ENCODE results near the gene GRM8. TPM values are rescaled to one million over a fixed set of nuclear protein-coding genes. Genes with fewer than 3 reads are reported as not detected.

The GRM8 gene
- total and polyA plus RNA-seq, 2 experiments from 2014 or later, result 0.92 to 1.3 TPM

DNA sequence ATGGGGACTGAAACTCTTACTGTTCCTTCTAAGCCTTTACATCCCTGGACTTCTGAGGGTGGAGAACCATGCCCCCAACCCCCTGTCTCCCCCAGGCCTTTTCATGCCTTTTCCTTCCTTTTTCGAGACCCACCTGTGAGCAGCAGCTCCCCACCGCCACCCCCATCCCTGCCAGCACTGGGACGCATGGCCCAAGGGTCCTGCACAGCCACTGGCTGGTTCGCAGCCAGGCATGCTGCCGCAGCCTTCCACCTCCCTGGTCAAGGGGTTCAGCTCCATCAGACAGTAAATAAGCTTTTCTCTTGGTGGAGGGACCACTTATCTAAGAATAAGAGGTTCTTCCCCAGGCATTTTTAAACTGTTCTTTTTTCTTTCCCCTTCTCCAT lies 584.4 kb downstream of the GRM8 start:
- DNase-seq (ENCODE audit: low read depth in 1 of 2, low spot score in 1 of 2), result no peak

DNA sequence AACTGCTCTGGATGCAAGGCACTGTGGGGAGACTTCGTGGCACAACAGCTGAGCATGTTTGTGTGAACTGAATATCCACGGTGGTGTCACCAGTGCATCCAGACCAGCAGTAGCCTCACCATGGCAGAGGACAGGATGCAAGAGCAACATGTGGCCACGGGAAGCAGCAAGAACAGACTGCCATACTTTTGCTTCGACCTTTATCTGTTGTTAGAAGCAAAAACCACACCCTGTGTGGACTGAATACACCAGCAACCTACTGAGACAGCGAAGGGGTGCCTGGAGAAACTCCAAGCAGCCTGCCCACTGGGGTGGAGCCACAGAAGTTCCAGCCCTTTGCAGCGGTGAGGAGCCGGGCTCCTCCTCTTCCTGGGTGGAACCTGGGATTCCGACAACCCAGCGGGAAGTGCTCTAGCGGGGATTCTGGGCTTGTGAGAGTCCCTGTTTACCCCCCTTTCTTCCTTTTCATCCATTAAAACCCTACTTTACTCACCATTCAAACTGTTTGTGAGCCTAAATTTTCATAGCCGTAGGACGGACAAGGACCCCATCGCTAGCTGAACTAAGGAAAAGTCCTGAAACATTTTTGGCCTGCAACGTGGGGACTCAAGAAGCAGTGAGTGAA lies 584.9 kb downstream of the GRM8 start:
- Histone ChIP-seq H3K27ac (no peak overlapping the region), H3K4me1 (ENCODE audit: low read depth) (no peaks in the 10 kb centered on the region), H3K36me3 (no peaks in the 10 kb centered on the region), H3K9me3 (ENCODE audit: low read depth) (no peaks in the 10 kb centered on the region), H3K27me3 (no peaks in the 10 kb centered on the region), H3K4me3 (no peak overlapping the region)
- TF ChIP-seq, protein P1, sequence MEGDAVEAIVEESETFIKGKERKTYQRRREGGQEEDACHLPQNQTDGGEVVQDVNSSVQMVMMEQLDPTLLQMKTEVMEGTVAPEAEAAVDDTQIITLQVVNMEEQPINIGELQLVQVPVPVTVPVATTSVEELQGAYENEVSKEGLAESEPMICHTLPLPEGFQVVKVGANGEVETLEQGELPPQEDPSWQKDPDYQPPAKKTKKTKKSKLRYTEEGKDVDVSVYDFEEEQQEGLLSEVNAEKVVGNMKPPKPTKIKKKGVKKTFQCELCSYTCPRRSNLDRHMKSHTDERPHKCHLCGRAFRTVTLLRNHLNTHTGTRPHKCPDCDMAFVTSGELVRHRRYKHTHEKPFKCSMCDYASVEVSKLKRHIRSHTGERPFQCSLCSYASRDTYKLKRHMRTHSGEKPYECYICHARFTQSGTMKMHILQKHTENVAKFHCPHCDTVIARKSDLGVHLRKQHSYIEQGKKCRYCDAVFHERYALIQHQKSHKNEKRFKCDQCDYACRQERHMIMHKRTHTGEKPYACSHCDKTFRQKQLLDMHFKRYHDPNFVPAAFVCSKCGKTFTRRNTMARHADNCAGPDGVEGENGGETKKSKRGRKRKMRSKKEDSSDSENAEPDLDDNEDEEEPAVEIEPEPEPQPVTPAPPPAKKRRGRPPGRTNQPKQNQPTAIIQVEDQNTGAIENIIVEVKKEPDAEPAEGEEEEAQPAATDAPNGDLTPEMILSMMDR (IDR thresholded peaks at IDR 0.05; ENCODE audit: low read depth, low read length), result no peak
- DNase-seq (ENCODE audit: low read depth in 1 of 2, low spot score in 1 of 2), result no peak

More for the DNA sequence above, 584.4 kb downstream of the GRM8 start:
- TF ChIP-seq, protein P1 (IDR thresholded peaks at IDR 0.05; ENCODE audit: low read depth, low read length), result no peak
- Histone ChIP-seq H3K27me3 (no peaks in the 10 kb centered on the region), H3K4me1 (ENCODE audit: low read depth) (no peaks in the 10 kb centered on the region), H3K4me3 (no peak overlapping the region), H3K27ac (no peak overlapping the region), H3K36me3 (no peaks in the 10 kb centered on the region), H3K9me3 (ENCODE audit: low read depth) (no peaks in the 10 kb centered on the region)

DNA sequence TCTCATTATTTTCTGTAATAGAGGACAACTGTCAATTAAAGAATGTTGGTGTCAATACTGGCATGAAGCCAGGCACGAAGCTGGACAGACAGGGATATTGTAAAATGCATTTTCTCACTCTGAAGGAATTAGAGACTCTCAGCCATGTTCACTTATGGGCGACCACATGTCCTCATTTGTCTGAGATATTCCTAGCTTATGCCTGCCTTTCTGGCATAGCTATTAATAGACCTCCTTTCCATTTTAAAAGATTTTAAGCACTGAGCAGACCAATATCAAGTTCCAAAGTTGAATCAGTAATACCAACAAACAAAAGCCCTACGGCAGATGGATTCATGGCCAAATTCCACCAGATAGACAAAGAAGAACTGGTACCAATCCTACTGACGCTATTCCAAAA lies 589.9 kb downstream of the GRM8 start:
- Histone ChIP-seq H3K27me3 (no peaks in the 10 kb centered on the region), H3K4me3 (no peak overlapping the region), H3K9me3 (ENCODE audit: low read depth) (no peaks in the 10 kb centered on the region), H3K27ac (no peak overlapping the region), H3K4me1 (ENCODE audit: low read depth) (no peaks in the 10 kb centered on the region), H3K36me3 (no peaks in the 10 kb centered on the region)
- no peak for DNase-seq (ENCODE audit: low read depth in 1 of 2, low spot score in 1 of 2)
- TF ChIP-seq, protein P1 (IDR thresholded peaks at IDR 0.05; ENCODE audit: low read depth, low read length), result no peak

DNA sequence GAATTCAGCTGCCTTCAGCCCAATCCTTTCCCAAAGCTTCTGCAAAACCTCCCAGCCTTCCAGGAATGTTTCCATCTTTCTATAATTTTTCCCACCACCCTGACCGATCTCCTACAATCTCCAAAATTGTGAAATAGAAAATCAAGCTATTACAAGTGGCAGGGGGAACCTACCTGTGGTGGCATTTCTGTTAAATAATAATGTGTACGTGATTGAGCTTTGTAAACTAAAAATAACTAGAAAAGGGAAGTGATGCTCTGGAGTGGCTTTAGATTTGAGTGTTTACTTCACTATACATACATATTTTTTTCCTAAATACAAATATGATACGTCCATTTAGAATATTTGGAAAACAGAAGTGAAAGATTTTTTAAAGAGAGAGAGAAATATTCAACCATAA lies 593.6 kb downstream of the GRM8 start:
- H3K27me3 ChIP-seq, result no peaks in the 10 kb centered on the region
- H3K36me3 ChIP-seq, result no peaks in the 10 kb centered on the region
- no peak overlapping the region for H3K4me3 ChIP-seq
- DNase-seq (ENCODE audit: low read depth in 1 of 2, low spot score in 1 of 2), result no peak
- TF ChIP-seq, protein P1 (IDR thresholded peaks at IDR 0.05; ENCODE audit: low read depth, low read length), result no peak
- no peak overlapping the region for H3K27ac ChIP-seq
- H3K9me3 ChIP-seq (ENCODE audit: low read depth), result no peaks in the 10 kb centered on the region
- no peaks in the 10 kb centered on the region for H3K4me1 ChIP-seq (ENCODE audit: low read depth)

DNA sequence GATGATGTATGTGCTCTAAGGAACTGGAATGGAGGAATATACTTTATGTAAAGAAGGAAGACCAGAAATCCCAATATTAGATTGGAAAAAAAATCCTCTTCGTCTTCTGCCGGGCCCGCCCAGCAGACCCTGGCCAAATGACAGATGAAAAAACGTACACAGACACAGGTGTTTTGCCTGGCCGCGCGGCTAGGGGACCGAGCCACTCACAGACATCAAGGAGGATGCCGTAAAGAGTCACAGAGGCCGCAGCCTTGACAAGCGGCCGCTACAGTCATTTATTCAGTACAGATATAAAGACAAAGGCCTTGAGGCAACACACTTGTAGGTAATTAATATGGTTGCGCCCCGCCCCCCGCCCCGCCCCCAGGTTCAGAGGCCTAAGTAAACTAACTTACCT lies 594.1 kb downstream of the GRM8 start:
- no peak for DNase-seq (ENCODE audit: low read depth in 1 of 2, low spot score in 1 of 2)
- Histone ChIP-seq H3K4me3 (no peak overlapping the region), H3K36me3 (no peaks in the 10 kb centered on the region), H3K27me3 (no peaks in the 10 kb centered on the region), H3K27ac (no peak overlapping the region), H3K9me3 (ENCODE audit: low read depth) (no peaks in the 10 kb centered on the region), H3K4me1 (ENCODE audit: low read depth) (no peaks in the 10 kb centered on the region)
- TF ChIP-seq, protein P1 (IDR thresholded peaks at IDR 0.05; ENCODE audit: low read depth, low read length), result no peak
